GM12891 (cell line): ENCODE measurements around the gene TRPV6.

ENCODE experiments used
- POLR2A ChIP-seq: IDR thresholded peaks from 2 replicates; pipeline ENCODE4 v1.6.1; 2011; ENCODE audit warnings: low read depth, low read length, control low read depth
- POLR2AphosphoS5 ChIP-seq: IDR thresholded peaks from 2 replicates; pipeline ENCODE4 v1.6.1; 2011; ENCODE audit warnings: low read depth, low read length, control low read depth
- TAF1 ChIP-seq: IDR thresholded peaks from 2 replicates; pipeline ENCODE4 v1.6.1; 2011; ENCODE audit warnings: low read depth, low read length, control low read depth

DNA sequence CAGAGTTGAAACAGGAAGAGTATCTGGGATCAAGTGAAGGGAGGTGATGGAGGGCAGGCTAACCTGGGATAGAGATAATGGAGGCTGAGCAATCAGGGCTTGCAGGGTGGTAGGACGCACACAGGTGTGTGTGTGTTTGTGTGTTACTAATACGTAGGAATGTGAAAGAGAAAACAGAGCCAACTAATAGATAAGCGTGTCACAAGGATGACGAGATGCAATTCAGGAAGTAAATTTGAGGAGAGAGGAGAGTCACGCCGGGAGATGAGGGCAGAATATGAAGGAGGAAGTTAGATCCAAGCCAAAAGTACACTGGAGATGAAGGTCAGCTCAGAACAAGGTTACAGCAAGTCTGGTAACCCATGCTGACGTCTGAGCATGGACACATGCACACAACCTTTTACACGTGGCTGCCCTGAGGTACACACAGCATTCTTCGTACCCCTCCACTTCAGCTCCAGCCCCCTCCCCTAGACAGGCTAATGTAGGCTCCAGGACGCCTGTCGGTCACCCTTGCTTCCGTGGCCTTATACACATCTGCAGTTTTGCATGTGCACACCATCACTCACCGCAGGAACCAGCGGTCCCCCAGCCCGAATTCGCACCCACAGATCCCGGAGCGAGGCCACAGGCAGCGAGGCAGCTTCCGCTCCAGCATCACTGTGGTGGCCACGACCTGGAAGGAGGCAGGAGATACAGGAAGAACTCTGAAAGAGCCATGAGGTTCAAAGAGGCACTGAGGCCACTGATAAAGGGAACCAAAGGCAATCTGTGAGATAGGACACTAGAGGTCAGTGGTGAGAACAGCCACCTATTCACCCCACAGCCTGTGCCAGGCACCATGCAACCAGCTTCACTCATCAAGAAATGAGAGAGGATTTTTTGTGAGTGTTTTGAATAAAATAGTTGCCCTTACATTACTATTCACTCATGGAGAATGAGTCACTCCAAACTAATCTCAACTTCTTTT is 23.7 kb upstream of the TRPV6 start:
- TF ChIP-seq POLR2AphosphoS5 (no peak), POLR2A (no peak), TAF1 (no peak)
